Adrenal gland (tissue), 12 donors: ENCODE measurements around the gene SOS1. TPM values are rescaled to one million over a fixed set of nuclear protein-coding genes. Genes with fewer than 3 reads are reported as not detected.
"Not testable (repeated sequence)": the region's sequence is repeated elsewhere in the genome, so short reads cannot be mapped to it uniquely, and the experiment has no call there.

Experiments
- DNase-seq, 7 donors: peaks; one replicate each; pipeline ENCODE4 v3.0.0-alpha.2; 2019 to 2020
- H3K27ac ChIP-seq, 5 donors: fragments of 200-600 bp; sonication (generic) in 4 of 5; 1 replicate in 3 of 5; 2 replicates in 2 of 5; pipeline versions ENCODE4 v1.5.1 to v1.8.0; 2016 to 2020; ENCODE audit warnings: mild to moderate bottlenecking in 1 of 5
- H3K27me3 ChIP-seq: fragments of 200-600 bp; 2 replicates; pipeline ENCODE4 v1.8.0; 2021
- H3K36me3 ChIP-seq, 2 donors: fragments of 200-600 bp; replicated peaks in 1 of 2; 1 replicate in 1 of 2; 2 replicates in 1 of 2; pipeline versions ENCODE4 v1.5.1 to v1.8.0; 2018 to 2022
- H3K4me1 ChIP-seq, 2 donors: fragments of 200-600 bp; replicated peaks in 1 of 2; 1 replicate in 1 of 2; 2 replicates in 1 of 2; pipeline versions ENCODE4 v1.5.1 to v1.8.0; 2018 to 2021
- H3K4me3 ChIP-seq, 4 donors: fragments of 200-600 bp; sonication (generic) in 3 of 4; one replicate each; pipeline ENCODE4 v1.5.1; 2016 to 2018
- H3K9me3 ChIP-seq, 3 donors: fragments of 200-600 bp; sonication (generic) in 1 of 3; replicated peaks in 1 of 3; 1 replicate in 2 of 3; 2 replicates in 1 of 3; pipeline versions ENCODE4 v1.5.1 to v1.8.0; 2016 to 2021
- CTCF ChIP-seq, 6 experiments: fragments of 450-650 bp in 4 of 6; fragments of 200-600 bp in 2 of 6; sonication (generic) in 1 of 6; IDR thresholded peaks; 1 replicate in 5 of 6; 2 replicates in 1 of 6; pipeline versions ENCODE4 v1.5.1 to v1.8.0; 2016 to 2021; ENCODE audit warnings: antibody characterized with exemption in 6 of 6, mild to moderate bottlenecking in 2 of 6, moderate library complexity in 1 of 6
- POLR2A ChIP-seq, 2 donors: fragments of 450-650 bp; IDR thresholded peaks; one replicate each; pipeline ENCODE4 v1.6.1; 2017; ENCODE audit warnings: antibody characterized with exemption in 2 of 2, mild to moderate bottlenecking in 2 of 2, moderate library complexity in 1 of 2
- WGBS, 4 donors: extraction: QIAGEN DNeasy Blood & Tissue Kit in 2 of 4; methylation state at CpG; one replicate each; pipeline versions ENCODE4 v1.1.5 to v1.1.7; 2013 to 2017; 5-methylcytosine and 5-hydroxymethylcytosine counted together
- intact Hi-C, 2 donors: fragments of 100-400 bp; cut with DNase I; formaldehyde crosslinking; loops; one replicate each; pipeline versions ENCODE4 v1.14.1 to v1.15.0; 2022 to 2023
- polyA plus RNA-seq, 3 donors: library from polyadenylated mRNA; stranded (reverse); fragments of 200-250 nt in 2 of 3; fragments of 350-450 nt in 1 of 3; fragmentation: Illumina TruSeq in 1 of 3; extraction: RNeasy Lipid Tissue Mini Kit (QIAGEN cat#74804) in 1 of 3; gene quantifications; one replicate each; pipeline ENCODE4 v1.2.3, GENCODE V29; 2013 to 2014
- total RNA-seq, 9 donors: library from RNA; depleted of rRNA in 4 of 9; stranded (reverse); fragments of >200 nt in 4 of 9; fragments of 120-200 nt in 1 of 9; fragmentation: NEBNext Ultra II Directional in 1 of 9; extraction: Animal tissue kit (Norgen Biotek cat#: 25700) in 1 of 9; gene quantifications; one replicate each; pipeline versions ENCODE4 v1.1.0 to v1.2.4, GENCODE V29; 2013 to 2023
- donor health status: healthy with polysubstance abuse.
- donor health status: Bipolar disorder and iron deficiency.
- donor health status: DM: yes; HTN: yes; CAD: no.
- donor health status: DM: no; HTN: no; CAD: no.
- donor health status: DM: no; HTN: no; CAD: no.
- donor health status: DM: yes; HTN: yes; CAD: no.

SOS1 gene
- total and polyA plus RNA-seq, 12 donors = 6.4 to 42.0 (median 26.5) TPM

GRCh38 chr2:39058101-39058500 is 62.8 kb downstream of the SOS1 start:
- Histone ChIP-seq H3K36me3 (peaks cover 0 to 4% of the 10 kb centered on the region in 2 donors), H3K27ac (no peak overlapping the region), H3K27me3 (no peaks in the 10 kb centered on the region), H3K9me3 (no peaks in the 10 kb centered on the region), H3K4me3 (no peak overlapping the region), H3K4me1 (peaks cover 0 to 7% of the 10 kb centered on the region in 2 donors)
- DNase-seq = no peak
- 87 to 95% (median 90%) methylated on average over 3 of the region's 3 CpGs for WGBS, 4 donors
- TF ChIP-seq POLR2A (IDR thresholded peaks at IDR 0.05) (no peak), CTCF (IDR thresholded peaks at IDR 0.05) (no peak)
- intact Hi-C loops = no loop called here

GRCh38 chr2:39052665-39053064 is 68.2 kb downstream of the SOS1 start:
- H3K27ac ChIP-seq, H3K4me1 ChIP-seq, H3K36me3 ChIP-seq, H3K4me3 ChIP-seq, DNase-seq, intact Hi-C loops, H3K27me3 ChIP-seq, H3K9me3 ChIP-seq: not testable (repeated sequence)
- 94 to 98% (median 97%) methylated on average over 6 of the region's 6 CpGs for WGBS, 4 donors

- 91 to 100% (median 98%) methylated on average over 1 of the region's 1 CpG for WGBS, 4 donors
- H3K27me3 ChIP-seq = no peaks in the 10 kb centered on the region
- H3K27ac ChIP-seq = no peak overlapping the region
- DNase-seq = no peak
- H3K4me3 ChIP-seq = no peak overlapping the region
- H3K9me3 ChIP-seq = no peaks in the 10 kb centered on the region
- H3K36me3 ChIP-seq = peaks cover 0 to 4% of the 10 kb centered on the region in 2 donors
- intact Hi-C loops = no loop called here
- TF ChIP-seq CTCF (IDR thresholded peaks at IDR 0.05) = no peak
- TF ChIP-seq POLR2A (IDR thresholded peaks at IDR 0.05) = no peak
- no peaks in the 10 kb centered on the region for H3K4me1 ChIP-seq
Measured at GRCh38 chr2:39050109-39050508, 70.7 kb downstream of the SOS1 start.

GRCh38 chr2:39039072-39039471 is 81.8 kb downstream of the SOS1 start:
- no peak overlapping the region for H3K4me3 ChIP-seq
- H3K27me3 ChIP-seq = no peaks in the 10 kb centered on the region
- H3K4me1 ChIP-seq = no peaks in the 10 kb centered on the region
- intact Hi-C loops = no loop called here
- no peaks in the 10 kb centered on the region for H3K9me3 ChIP-seq
- no peaks in the 10 kb centered on the region for H3K36me3 ChIP-seq
- no peak for DNase-seq
- H3K27ac ChIP-seq = no peak overlapping the region
- 96 to 99% (median 97%) methylated on average over 2 of the region's 2 CpGs for WGBS, 4 donors
- TF ChIP-seq CTCF (IDR thresholded peaks at IDR 0.05) (no peak), POLR2A (IDR thresholded peaks at IDR 0.05) (no peak)

- Histone ChIP-seq H3K27ac (no peak overlapping the region), H3K36me3 (peaks cover 0 to 10% of the 10 kb centered on the region in 2 donors), H3K4me3 (no peak overlapping the region), H3K27me3 (no peaks in the 10 kb centered on the region), H3K9me3 (no peaks in the 10 kb centered on the region), H3K4me1 (no peaks in the 10 kb centered on the region)
- DNase-seq = no peak
- intact Hi-C loops = no loop called here
- no peak for TF ChIP-seq POLR2A (IDR thresholded peaks at IDR 0.05)
- no peak for TF ChIP-seq CTCF (IDR thresholded peaks at IDR 0.05)
Measured at GRCh38 chr2:39033980-39034379, 86.9 kb downstream of the SOS1 start.
